Testis (tissue), 3 donors: ENCODE data around the gene PLGRKT. TPM values are rescaled to one million over a fixed set of nuclear protein-coding genes. Genes with fewer than 3 reads are reported as not detected.
"Not testable (repeated sequence)": the region's sequence is repeated elsewhere in the genome, so short reads cannot be mapped to it uniquely, and the experiment has no call there.

Experiments used
- DNase-seq: peaks from one replicate; pipeline ENCODE4 v3.0.0-alpha.2; 2019
- H3K27ac ChIP-seq, 2 donors: fragments of 200-600 bp; sonication (generic); one replicate each; pipeline ENCODE4 v1.5.1; 2019
- H3K27me3 ChIP-seq: fragments of 200-600 bp; sonication (generic); one replicate; pipeline ENCODE4 v1.5.1; 2019
- H3K36me3 ChIP-seq: fragments of 200-600 bp; sonication (generic); one replicate; pipeline ENCODE4 v1.5.1; 2017; ENCODE audit warnings: low read depth; ENCODE audit errors: missing control alignments
- H3K4me1 ChIP-seq: fragments of 200-600 bp; sonication (generic); one replicate; pipeline ENCODE4 v1.5.1; 2019
- H3K4me3 ChIP-seq, 2 donors: fragments of 200-600 bp; sonication (generic); one replicate each; pipeline ENCODE4 v1.5.1; 2017 to 2019
- H3K9me3 ChIP-seq: fragments of 200-600 bp; sonication (generic); one replicate; pipeline ENCODE4 v1.5.1; 2017
- CTCF ChIP-seq, 3 experiments: fragments of 450-650 bp in 2 of 3; fragments of 200-600 bp in 1 of 3; sonication (generic) in 1 of 3; IDR thresholded peaks; one replicate each; pipeline ENCODE4 v1.5.1; 2016 to 2019; ENCODE audit warnings: antibody characterized with exemption in 3 of 3, mild to moderate bottlenecking in 2 of 3, moderate library complexity in 1 of 3
- POLR2A ChIP-seq: fragments of 450-650 bp; IDR thresholded peaks from one replicate; pipeline ENCODE4 v1.6.1; 2017; ENCODE audit warnings: antibody characterized with exemption, mild to moderate bottlenecking, moderate library complexity
- WGBS, 2 donors: methylation state at CpG; one replicate each; pipeline ENCODE4 v1.1.5; 2018; 5-methylcytosine and 5-hydroxymethylcytosine counted together
- intact Hi-C: fragments of 100-400 bp; cut with DNase I; formaldehyde crosslinking; loops from one replicate; pipeline ENCODE4 v1.15.1; 2023; ENCODE audit warnings: low total_unique reads
- polyA plus RNA-seq: library from polyadenylated mRNA; stranded (reverse); fragments of 350-450 nt; fragmentation: Illumina TruSeq; extraction: RNeasy Lipid Tissue Mini Kit (QIAGEN cat#74804); gene quantifications from one replicate; pipeline ENCODE4 v1.2.3, GENCODE V29; 2014; ENCODE audit warnings: low read depth, low replicate concordance; ENCODE audit not compliant: insufficient read depth
- total RNA-seq, 2 donors: library from RNA; depleted of rRNA; stranded (reverse); fragments of >200 nt; gene quantifications; one replicate each; pipeline ENCODE4 v1.2.3, GENCODE V29; 2016

PLGRKT gene
- total and polyA plus RNA-seq, 3 donors from 2014 or later = 7.5 to 13.4 (median 9.5) TPM

GRCh38 chr9:5447337-5447736 lies 9.6 kb upstream of the PLGRKT start:
- no peaks in the 10 kb centered on the region for H3K9me3 ChIP-seq
- DNase-seq = no peak
- no peaks in the 10 kb centered on the region for H3K36me3 ChIP-seq
- WGBS, 2 donors = 88 to 96% methylated on average over 3 of the region's 3 CpGs
- no peak overlapping the region for H3K27ac ChIP-seq
- no peak for TF ChIP-seq POLR2A
- TF ChIP-seq CTCF (IDR thresholded peaks at IDR 0.05) = no peak
- H3K4me3 ChIP-seq = no peak overlapping the region
- no peaks in the 10 kb centered on the region for H3K4me1 ChIP-seq
- H3K27me3 ChIP-seq = no peaks in the 10 kb centered on the region
- intact Hi-C loops = loop anchor here (10.0 kb wide), 1 partner anchor 147 kb away; no protein-coding TSS in a partner anchor

DNA sequence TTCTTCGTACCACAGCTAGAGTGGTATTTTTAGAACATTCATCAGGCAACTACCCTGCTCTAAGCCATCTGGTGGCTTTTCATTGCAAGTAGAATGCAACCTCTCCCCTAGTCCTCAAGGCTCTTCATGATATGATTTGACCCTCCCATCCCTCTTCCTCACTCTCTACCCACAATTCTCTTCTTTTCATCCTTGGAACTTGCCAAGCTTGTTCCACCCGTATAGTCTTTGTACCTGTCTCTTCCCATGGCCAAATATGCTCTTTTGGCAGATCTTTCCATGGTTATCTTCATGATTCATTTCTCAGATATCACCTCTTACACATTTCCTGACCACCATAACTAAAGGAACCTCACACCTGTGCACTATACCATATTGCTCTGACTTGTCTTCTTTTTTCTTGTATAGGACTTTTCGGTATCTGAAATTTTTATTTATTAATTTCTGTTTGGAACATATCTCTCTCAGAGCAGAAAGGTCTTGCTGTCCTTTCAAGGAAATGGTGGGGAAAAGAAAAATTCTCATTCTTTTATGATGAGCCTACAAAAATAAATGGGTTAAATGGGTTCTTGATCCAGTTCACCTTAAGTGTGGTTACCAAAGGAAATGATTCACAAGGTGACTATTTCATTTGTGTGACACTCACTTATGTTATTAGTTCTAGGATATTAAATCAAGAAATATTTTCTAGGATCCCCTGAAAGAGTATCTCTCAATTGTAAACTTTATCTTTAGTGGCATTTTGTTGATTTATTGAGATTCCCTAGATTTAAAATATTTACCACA lies 8.9 kb upstream of the PLGRKT start:
- Histone ChIP-seq H3K27me3 (no peaks in the 10 kb centered on the region), H3K4me3 (no peak overlapping the region), H3K4me1 (no peaks in the 10 kb centered on the region), H3K27ac (no peak overlapping the region), H3K9me3 (no peaks in the 10 kb centered on the region), H3K36me3 (no peaks in the 10 kb centered on the region)
- no peak for DNase-seq
- intact Hi-C loops = loop anchor here (10.0 kb wide), 1 partner anchor 148 kb away; no protein-coding TSS in a partner anchor
- 84 to 91% methylated on average over 3 of the region's 3 CpGs for WGBS, 2 donors
- TF ChIP-seq POLR2A (no peak), CTCF (IDR thresholded peaks at IDR 0.05) (no peak)

DNA sequence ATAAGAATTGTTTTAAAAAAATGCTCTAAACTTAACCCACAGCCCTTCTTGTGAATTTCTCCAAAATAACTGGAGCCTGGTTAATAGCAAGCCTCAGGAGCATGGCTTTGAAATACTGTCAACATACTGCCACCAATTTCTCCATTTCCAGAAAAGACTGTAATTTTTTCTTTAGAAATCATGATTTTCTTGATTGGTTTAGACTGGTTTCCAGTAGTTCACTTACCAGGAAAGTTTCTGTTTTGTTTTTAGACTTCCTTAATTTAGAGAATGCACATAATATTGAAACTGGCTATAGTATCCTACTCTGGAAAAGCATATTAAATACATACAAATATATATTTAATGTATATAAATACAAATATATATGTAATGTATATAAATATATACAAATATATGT lies 8.2 kb upstream of the PLGRKT start:
- Histone ChIP-seq H3K36me3 (no peaks in the 10 kb centered on the region), H3K4me3 (no peak overlapping the region), H3K27me3 (no peaks in the 10 kb centered on the region), H3K27ac (no peak overlapping the region), H3K4me1 (no peaks in the 10 kb centered on the region), H3K9me3 (no peaks in the 10 kb centered on the region)
- intact Hi-C loops = loop anchor here (10.0 kb wide), 1 partner anchor 149 kb away; no protein-coding TSS in a partner anchor
- TF ChIP-seq CTCF (IDR thresholded peaks at IDR 0.05) = no peak
- TF ChIP-seq POLR2A = no peak
- DNase-seq = no peak

DNA sequence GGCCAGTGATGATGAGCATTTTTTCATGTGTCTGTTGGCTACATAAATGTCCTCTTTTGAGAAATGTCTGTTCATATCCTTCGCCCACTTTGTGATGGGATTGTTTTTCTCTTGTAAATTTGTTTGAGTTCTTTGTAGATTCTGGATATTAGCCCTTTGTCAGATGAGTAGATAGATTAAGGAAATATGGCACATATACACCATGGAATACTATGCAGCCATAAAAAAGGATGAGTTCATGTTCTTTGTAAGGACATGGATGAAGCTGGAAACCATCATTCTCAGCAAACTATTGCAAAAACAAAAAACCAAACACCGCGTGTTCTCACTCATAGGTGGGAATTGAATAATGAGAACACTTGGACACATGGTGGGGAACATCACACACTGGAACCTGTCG lies 7.4 kb upstream of the PLGRKT start:
- not testable (repeated sequence) for H3K4me1 ChIP-seq, H3K36me3 ChIP-seq, DNase-seq, H3K27me3 ChIP-seq, H3K9me3 ChIP-seq, H3K27ac ChIP-seq, H3K4me3 ChIP-seq
- intact Hi-C loops = loop anchor here (10.0 kb wide), 1 partner anchor 150 kb away; no protein-coding TSS in a partner anchor
- WGBS, 2 donors = 77 to 95% methylated on average over 4 of the region's 4 CpGs

DNA sequence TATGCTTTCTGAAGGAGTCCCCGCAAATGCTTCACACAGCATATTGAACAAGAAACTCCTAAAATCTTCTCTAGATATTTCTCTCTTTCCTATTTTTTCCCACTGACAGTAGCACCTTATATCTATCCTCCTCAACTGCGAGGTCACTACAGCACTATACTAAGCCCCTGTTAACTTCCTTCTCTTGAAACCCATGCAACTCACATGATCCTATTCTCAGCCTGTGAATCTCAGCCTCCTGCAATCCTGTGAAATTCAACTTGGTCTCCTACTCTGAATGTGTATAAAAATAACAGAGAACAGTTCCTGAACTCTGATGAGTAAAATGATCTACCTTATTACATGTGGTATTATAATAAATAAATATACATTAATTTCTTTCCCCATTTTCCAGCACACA lies 6.1 kb upstream of the PLGRKT start:
- Histone ChIP-seq H3K36me3 (no peaks in the 10 kb centered on the region), H3K4me3 (no peak overlapping the region), H3K27me3 (no peaks in the 10 kb centered on the region), H3K27ac (no peak overlapping the region), H3K4me1 (no peaks in the 10 kb centered on the region), H3K9me3 (no peaks in the 10 kb centered on the region)
- intact Hi-C loops = loop anchor here (10.0 kb wide), 1 partner anchor 151 kb away; no protein-coding TSS in a partner anchor
- no peak for DNase-seq
- no peak for TF ChIP-seq POLR2A
- no peak for TF ChIP-seq CTCF (IDR thresholded peaks at IDR 0.05)
- 75 to 79% methylated on average over 2 of the region's 2 CpGs for WGBS, 2 donors
